ENCODE results near the gene SAMM50. TPM values are rescaled to one million over a fixed set of nuclear protein-coding genes. Genes with fewer than 3 reads are reported as not detected.
A peak's percentile ranks its signal among the peaks of the same experiment; 100 is the strongest.

Gene SAMM50
- total RNA-seq, 4 donors from 2014 or later: 67.4 to 104 (median 72.0) TPM

DNA sequence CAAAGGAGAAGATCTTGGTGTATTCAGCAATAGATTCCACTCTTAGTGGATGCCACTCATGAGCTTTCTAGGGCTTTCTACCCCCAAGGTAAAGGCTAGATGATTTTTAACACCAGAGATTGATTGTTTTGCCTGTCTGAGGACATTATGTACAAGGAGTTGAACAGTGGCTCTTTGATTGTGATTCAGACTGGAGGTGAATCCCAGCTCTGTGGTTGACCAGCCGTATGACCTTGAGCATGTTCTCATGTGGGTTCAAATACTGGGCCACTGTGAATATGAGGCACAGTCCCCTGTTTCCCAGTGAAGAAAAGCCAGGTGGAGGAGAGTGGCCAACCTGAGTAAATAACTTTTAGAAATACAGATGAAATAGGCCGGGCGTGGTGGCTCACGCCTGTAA lies 44.9 kb downstream of the SAMM50 start:
- in situ Hi-C loops (cut with MboI; ENCODE audit: low sequenced_read_pairs in 4 of 4): no loop called here
- Histone ChIP-seq H3K27me3 (no peaks in the 10 kb centered on the region), H3K27ac (peak overlapping the region; percentile 82 to 95 (median 84)), H3K36me3 (peaks cover 0 to 9% of the 10 kb centered on the region in 2 donors), H3K4me3 (peak overlapping the region in 1 of 4 donors; percentile 37), H3K4me1 (peaks cover 19 to 25% of the 10 kb centered on the region in 2 donors), H3K9me3 (no peaks in the 10 kb centered on the region)
- intact Hi-C loops (cut with DNase I; ENCODE audit: low total_unique reads): no loop called here
- TF ChIP-seq CTCF (IDR thresholded peaks at IDR 0.05 in 4 of 5, conservative IDR thresholded peaks at IDR 0.05 in 1 of 5) (no peak), POLR2A (IDR thresholded peaks at IDR 0.05) (no peak)
- ATAC-seq: no peak
- no peak for DNase-seq

DNA sequence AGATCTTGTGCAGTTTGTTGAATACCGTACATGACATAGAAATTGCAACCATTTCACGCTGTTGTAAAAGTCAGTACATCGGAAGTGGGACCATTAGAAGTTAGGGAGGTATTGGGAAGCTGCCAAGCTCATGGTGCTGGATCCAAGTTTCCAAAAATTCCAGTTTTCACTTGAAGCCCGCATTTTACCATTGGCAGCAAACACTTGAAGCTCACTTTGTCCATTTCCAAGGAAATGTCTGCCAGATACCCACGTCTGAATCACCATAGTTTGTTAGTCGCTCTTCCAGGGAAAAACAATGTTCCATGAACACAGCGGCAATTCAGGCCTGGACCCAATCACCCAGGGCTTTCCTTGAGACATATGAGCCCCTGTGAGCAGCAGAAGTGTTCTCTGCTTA lies 46.3 kb downstream of the SAMM50 start:
- Histone ChIP-seq H3K4me1 (peaks cover 19 to 25% of the 10 kb centered on the region in 2 donors), H3K9me3 (no peaks in the 10 kb centered on the region), H3K27ac (peak overlapping the region in 2 of 4 donors; percentile 86 to 95), H3K36me3 (peaks cover 0 to 6% of the 10 kb centered on the region in 2 donors), H3K4me3 (no peak overlapping the region), H3K27me3 (no peaks in the 10 kb centered on the region)
- in situ Hi-C loops (cut with MboI; ENCODE audit: low sequenced_read_pairs in 4 of 4) (no loop called here), intact Hi-C loops (cut with DNase I; ENCODE audit: low total_unique reads) (no loop called here)
- TF ChIP-seq POLR2A (IDR thresholded peaks at IDR 0.05) (no peak), CTCF (IDR thresholded peaks at IDR 0.05 in 4 of 5, conservative IDR thresholded peaks at IDR 0.05 in 1 of 5) (no peak)
- no peak for DNase-seq
- ATAC-seq: no peak

DNA sequence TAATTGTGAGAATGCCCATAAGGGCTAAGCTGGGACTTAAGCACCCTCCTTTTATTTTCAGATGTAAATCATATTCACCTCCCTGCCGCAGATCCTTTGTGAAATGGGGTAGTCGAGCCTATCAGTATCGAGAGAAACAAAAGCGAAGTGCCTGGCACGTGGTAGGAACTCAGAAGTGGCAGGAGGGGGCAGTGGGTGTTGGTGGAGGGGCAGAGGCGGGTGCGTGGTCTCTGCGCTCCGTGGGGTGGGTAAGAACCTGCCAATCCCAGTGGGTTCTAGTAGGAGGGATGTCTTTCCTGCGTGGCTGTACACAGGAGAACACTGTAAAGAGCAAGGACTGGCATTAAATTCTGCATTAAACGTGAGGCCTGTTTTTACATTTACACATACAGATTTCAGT lies 47.1 kb downstream of the SAMM50 start:
- no peak for DNase-seq
- H3K4me1 ChIP-seq: peaks cover 19 to 25% of the 10 kb centered on the region in 2 donors
- H3K9me3 ChIP-seq: no peaks in the 10 kb centered on the region
- peak overlapping the region in 1 of 4 donors; percentile 29 for H3K27ac ChIP-seq
- TF ChIP-seq CTCF (IDR thresholded peaks at IDR 0.05 in 4 of 5, conservative IDR thresholded peaks at IDR 0.05 in 1 of 5): no peak
- TF ChIP-seq POLR2A (IDR thresholded peaks at IDR 0.05): no peak
- intact Hi-C loops (cut with DNase I; ENCODE audit: low total_unique reads) (no loop called here), in situ Hi-C loops (cut with MboI; ENCODE audit: low sequenced_read_pairs in 4 of 4) (no loop called here)
- H3K36me3 ChIP-seq: no peaks in the 10 kb centered on the region
- no peak overlapping the region for H3K4me3 ChIP-seq
- H3K27me3 ChIP-seq: no peaks in the 10 kb centered on the region
- no peak for ATAC-seq

DNA sequence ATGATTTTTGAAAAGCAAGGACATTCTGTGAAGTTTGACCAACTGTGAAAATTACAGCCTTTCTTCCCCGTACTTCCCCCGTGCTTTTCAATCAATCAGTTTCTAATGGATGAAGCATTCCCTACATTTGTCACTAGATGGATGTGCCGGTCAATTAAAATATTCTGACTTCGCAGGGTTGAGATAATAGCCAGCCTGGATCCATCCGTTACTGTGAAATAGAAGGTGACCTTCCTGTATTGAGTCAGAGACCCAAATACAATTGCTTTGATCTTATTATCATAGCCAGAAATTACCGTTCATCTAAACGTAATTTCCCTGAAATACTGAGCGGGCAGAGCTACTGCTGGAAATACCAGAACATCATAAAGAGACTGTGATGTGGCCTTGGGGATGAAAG lies 47.8 kb downstream of the SAMM50 start:
- in situ Hi-C loops (cut with MboI; ENCODE audit: low sequenced_read_pairs in 4 of 4) (no loop called here), intact Hi-C loops (cut with DNase I; ENCODE audit: low total_unique reads) (no loop called here)
- H3K4me3 ChIP-seq: no peak overlapping the region
- ATAC-seq (no peak), DNase-seq (no peak)
- no peaks in the 10 kb centered on the region for H3K9me3 ChIP-seq
- peaks cover 19 to 23% of the 10 kb centered on the region in 2 donors for H3K4me1 ChIP-seq
- no peaks in the 10 kb centered on the region for H3K36me3 ChIP-seq
- H3K27ac ChIP-seq: no peak overlapping the region
- no peak for TF ChIP-seq CTCF (IDR thresholded peaks at IDR 0.05 in 4 of 5, conservative IDR thresholded peaks at IDR 0.05 in 1 of 5)
- TF ChIP-seq POLR2A (IDR thresholded peaks at IDR 0.05): no peak
- H3K27me3 ChIP-seq: no peaks in the 10 kb centered on the region

Measured in gastrocnemius medialis (tissue), 4 donors.